ENCODE results near the gene ZSCAN12. TPM values are rescaled to one million over a fixed set of nuclear protein-coding genes. Genes with fewer than 3 reads are reported as not detected.
"Not testable (repeated sequence)": the region's sequence is repeated elsewhere in the genome, so short reads cannot be mapped to it uniquely, and the experiment has no call there.

The ZSCAN12 gene
- total and polyA plus RNA-seq, 2 experiments from 2014 or later: 2.0 to 7.3 TPM

GRCh38 chr6:28360961-28361360, 38.6 kb downstream of the ZSCAN12 start (continued):
- TF ChIP-seq ZNF462 (CRISPR knock-in tag; IDR thresholded peaks at IDR 0.05) (no peak), STAT1 (IDR thresholded peaks at IDR 0.05; ENCODE audit: unreplicated experiment) (no peak), CREB1 (CRISPR knock-in tag; IDR thresholded peaks at IDR 0.05; ENCODE audit: low read depth) (no peak), CTCF (conservative IDR thresholded peaks at IDR 0.05; ENCODE audit: low read depth in 2 of 2) (no peak), POLR2AphosphoS5 (IDR thresholded peaks at IDR 0.05; ENCODE audit: low read depth) (no peak), ETS1 (IDR thresholded peaks at IDR 0.05) (no peak), ZNF331 (CRISPR knock-in tag; IDR thresholded peaks at IDR 0.05; ENCODE audit: low read depth) (no peak)

GRCh38 chr6:28359562-28359961, 40.0 kb downstream of the ZSCAN12 start:
- not testable (repeated sequence) for H3K27ac ChIP-seq (ENCODE audit: low read depth); H3K4me3 ChIP-seq; H2AFZ ChIP-seq; H3K27me3 Mint-ChIP-seq (ENCODE audit: insufficient read depth, low read depth, poor library complexity); H3K79me2 ChIP-seq (replicated peaks; ENCODE audit: insufficient read depth); H3K9me3 Mint-ChIP-seq; H3K4me3 Mint-ChIP-seq; H3F3A ChIP-seq (replicated peaks; ENCODE audit: low read depth); ATAC-seq; H3K27ac Mint-ChIP-seq; DNase-seq (ENCODE audit: low spot score); H3K4me2 ChIP-seq; H3K36me3 ChIP-seq (ENCODE audit: insufficient read depth); H4K20me1 ChIP-seq (replicated peaks; ENCODE audit: insufficient read depth); H3K4me1 ChIP-seq (ENCODE audit: insufficient read depth); H3K27me3 ChIP-seq (ENCODE audit: insufficient read depth); H3K9me2 ChIP-seq (ENCODE audit: insufficient read depth)
- H3K36me3 Mint-ChIP-seq (ENCODE audit: low read depth): peaks cover 18% of the 10 kb centered on the region; the same call in 2 of the 3 replicates
- peaks cover 12% of the 10 kb centered on the region for H3K4me1 Mint-ChIP-seq

All from GM23338 (cell line).